CD14-positive monocyte (primary cell): ENCODE data around the gene FAM193A. TPM values are rescaled to one million over a fixed set of nuclear protein-coding genes. Genes with fewer than 3 reads are reported as not detected.
"Not testable (repeated sequence)": the region's sequence is repeated elsewhere in the genome, so short reads cannot be mapped to it uniquely, and the experiment has no call there.

Experiments
- DNase-seq, 3 donors: peaks; one replicate each; pipeline ENCODE4 v3.0.0-alpha.2; 2011 to 2022
- H2AFZ ChIP-seq: 2 replicates; pipeline ENCODE4 v1.6.0; 2012; ENCODE audit warnings: mild to moderate bottlenecking, low read depth, low read length, inconsistent platforms; ENCODE audit not compliant: insufficient read depth, poor library complexity, severe bottlenecking
- H3K27ac ChIP-seq, 2 donors: 1 replicate in 1 of 2; 2 replicates in 1 of 2; pipeline ENCODE4 v1.5.1; 2012 to 2013; ENCODE audit warnings: low read length in 2 of 2, control low read depth in 1 of 2, inconsistent platforms in 1 of 2, low read depth in 1 of 2, mild to moderate bottlenecking in 1 of 2
- H3K27me3 ChIP-seq, 2 donors: one replicate each; pipeline versions ENCODE4 v1.6.0 to v1.6.1; 2011 to 2013; ENCODE audit warnings: low read length in 2 of 2; ENCODE audit not compliant: control insufficient read depth in 2 of 2, insufficient read depth in 2 of 2
- H3K36me3 ChIP-seq, 2 donors: replicated peaks in 1 of 2; 1 replicate in 1 of 2; 2 replicates in 1 of 2; pipeline versions ENCODE4 v1.5.1 to v1.6.1; 2012 to 2013; ENCODE audit warnings: low read length in 2 of 2, control low read depth in 1 of 2, inconsistent platforms in 1 of 2, mild to moderate bottlenecking in 1 of 2; ENCODE audit not compliant: insufficient read depth in 2 of 2, control insufficient read depth in 1 of 2
- H3K4me1 ChIP-seq, 2 donors: 1 replicate in 1 of 2; 2 replicates in 1 of 2; pipeline versions ENCODE4 v1.5.1 to v1.6.1; 2012 to 2013; ENCODE audit warnings: low read length in 2 of 2, control low read depth in 1 of 2, inconsistent platforms in 1 of 2, mild to moderate bottlenecking in 1 of 2, moderate library complexity in 1 of 2; ENCODE audit not compliant: insufficient read depth in 2 of 2, control insufficient read depth in 1 of 2
- H3K4me2 ChIP-seq: replicated peaks from 2 replicates; pipeline ENCODE3; 2012; ENCODE audit warnings: low read length, moderate library complexity, mild to moderate bottlenecking; ENCODE audit not compliant: poor library complexity, severe bottlenecking; ENCODE audit errors: extremely low read depth
- H3K4me3 ChIP-seq, 3 experiments: fragments of 200-600 bp in 1 of 3; sonication (generic) in 1 of 3; replicated peaks in 1 of 3; 1 replicate in 2 of 3; 2 replicates in 1 of 3; pipeline ENCODE4 v1.5.1; 2011 to 2013; ENCODE audit warnings: low read length in 3 of 3, mild to moderate bottlenecking in 3 of 3, control low read depth in 2 of 3, low read depth in 2 of 3, inconsistent platforms in 1 of 3, moderate library complexity in 1 of 3
- H3K79me2 ChIP-seq: 2 replicates; pipeline ENCODE4 v1.6.0; 2012; ENCODE audit warnings: mild to moderate bottlenecking, control low read depth, inconsistent platforms, low read length, moderate library complexity; ENCODE audit not compliant: insufficient read depth
- H3K9ac ChIP-seq: 2 replicates; pipeline ENCODE4 v1.6.0; 2017; ENCODE audit warnings: low read length, mild to moderate bottlenecking; ENCODE audit not compliant: insufficient read depth, poor library complexity, severe bottlenecking
- H3K9me3 ChIP-seq, 2 donors: replicated peaks in 1 of 2; 1 replicate in 1 of 2; 2 replicates in 1 of 2; pipeline versions ENCODE4 v1.5.1 to v1.6.1; 2012 to 2013; ENCODE audit warnings: low read length in 2 of 2, control low read depth in 1 of 2; ENCODE audit not compliant: control insufficient read depth in 1 of 2, insufficient read depth in 1 of 2
- H4K20me1 ChIP-seq: 2 replicates; pipeline ENCODE4 v1.6.0; 2012; ENCODE audit warnings: mild to moderate bottlenecking, low read length, control low read depth, moderate library complexity; ENCODE audit not compliant: insufficient read depth
- H3K27ac Mint-ChIP-seq, 7 donors: one replicate each; pipeline ENCODE4 v1.8.0; 2020; ENCODE audit warnings: mild to moderate bottlenecking in 7 of 7, mixed read lengths in 7 of 7, moderate library complexity in 6 of 7, inconsistent platforms in 2 of 7
- H3K27me3 Mint-ChIP-seq, 3 donors: one replicate each; pipeline ENCODE4 v1.8.0; 2021 to 2022; ENCODE audit warnings: low read depth in 3 of 3, mild to moderate bottlenecking in 3 of 3, mixed read lengths in 3 of 3, moderate library complexity in 3 of 3, inconsistent platforms in 1 of 3
- H3K36me3 Mint-ChIP-seq, 2 donors: one replicate each; pipeline ENCODE4 v1.8.0; 2020; ENCODE audit warnings: mixed read lengths in 2 of 2, inconsistent platforms in 1 of 2, mild to moderate bottlenecking in 1 of 2
- H3K4me1 Mint-ChIP-seq: one replicate; pipeline ENCODE4 v1.8.0; 2020; ENCODE audit warnings: mild to moderate bottlenecking, mixed read lengths
- H3K4me3 Mint-ChIP-seq, 2 donors: one replicate each; pipeline ENCODE4 v1.8.0; 2020; ENCODE audit warnings: mild to moderate bottlenecking in 2 of 2, mixed read lengths in 2 of 2, moderate library complexity in 1 of 2
- H3K9me3 Mint-ChIP-seq, 7 donors: one replicate each; pipeline ENCODE4 v1.8.0; 2020 to 2022; ENCODE audit warnings: mixed read lengths in 7 of 7, mild to moderate bottlenecking in 6 of 7, moderate library complexity in 6 of 7, inconsistent platforms in 2 of 7
- WGBS: methylation state at CpG from one replicate; pipeline ENCODE4 v1.1.5; 2013; ENCODE audit warnings: missing lambda C conversion rate; ENCODE audit not compliant: insufficient coverage; 5-methylcytosine and 5-hydroxymethylcytosine counted together
- intact Hi-C, 2 donors: fragments of 100-400 bp; cut with micrococcal nuclease; formaldehyde crosslinking; loops; one replicate each; pipeline versions ENCODE4 v1.15.0 to v1.15.1; 2023
- polyA plus RNA-seq, 3 donors: library from polyadenylated mRNA; depleted of rRNA in 1 of 3; unstranded in 2 of 3; stranded (reverse) in 1 of 3; fragments of 300-500 nt in 2 of 3; fragments of >200 nt in 1 of 3; fragmentation: Illumina TruSeq in 2 of 3; gene quantifications; 1 replicate in 2 of 3; 2 replicates in 1 of 3; pipeline ENCODE4 v1.2.3, GENCODE V29; 2012 to 2021
- TF ChIP-seq, protein P1 (sequence below): fragments of 200-600 bp; IDR thresholded peaks from one replicate; pipeline ENCODE4 v1.8.0; 2022; ENCODE audit warnings: antibody characterized with exemption, mild to moderate bottlenecking

Gene FAM193A
- polyA plus RNA-seq, 3 donors, result 0.66 to 11.8 (median 0.82) TPM

DNA sequence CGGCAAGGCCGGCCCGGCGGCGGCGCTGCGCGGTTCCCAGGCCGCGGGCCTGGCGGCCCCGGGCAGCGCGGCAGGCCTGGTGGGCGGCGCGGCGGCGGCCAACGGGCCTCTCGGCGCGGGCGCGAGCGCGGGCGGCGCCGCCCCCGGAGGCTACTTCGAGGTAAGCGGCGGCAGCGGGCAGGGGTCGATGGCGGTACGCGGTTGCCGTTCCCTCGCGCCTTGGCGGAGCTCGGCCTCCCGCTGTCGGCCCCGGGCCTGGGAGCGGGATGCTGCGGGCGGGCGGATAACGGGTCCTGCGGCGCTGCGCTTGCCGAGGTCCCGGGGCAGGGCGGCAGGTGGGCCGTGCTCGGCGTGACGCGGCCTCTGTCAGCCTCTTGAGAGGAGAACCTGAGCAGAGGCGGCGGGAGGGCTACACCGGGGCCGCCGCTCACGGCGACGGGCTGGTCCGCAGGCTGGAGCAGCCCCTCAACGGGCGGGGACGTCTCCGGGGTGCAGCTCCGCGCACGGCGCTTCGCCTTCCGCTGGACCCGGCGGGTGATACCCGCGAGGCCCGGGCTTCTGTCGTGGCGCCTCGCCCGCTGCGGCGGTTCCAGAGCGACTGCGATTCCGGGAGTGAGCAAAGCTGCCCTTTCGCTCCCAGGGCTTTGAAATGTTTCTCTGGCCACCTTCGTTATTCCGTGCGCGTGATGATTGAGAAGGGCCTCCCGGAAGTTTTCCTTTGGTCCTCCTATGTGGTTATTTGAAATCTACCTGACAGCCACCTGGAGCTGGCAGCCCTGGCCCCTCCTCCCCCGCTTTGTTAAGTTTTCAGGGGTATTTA, 774 bp downstream of the FAM193A start:
- peaks cover 1 to 2% (median 1%) of the 10 kb centered on the region in 3 donors for H3K27me3 Mint-ChIP-seq
- TF ChIP-seq, protein P1, sequence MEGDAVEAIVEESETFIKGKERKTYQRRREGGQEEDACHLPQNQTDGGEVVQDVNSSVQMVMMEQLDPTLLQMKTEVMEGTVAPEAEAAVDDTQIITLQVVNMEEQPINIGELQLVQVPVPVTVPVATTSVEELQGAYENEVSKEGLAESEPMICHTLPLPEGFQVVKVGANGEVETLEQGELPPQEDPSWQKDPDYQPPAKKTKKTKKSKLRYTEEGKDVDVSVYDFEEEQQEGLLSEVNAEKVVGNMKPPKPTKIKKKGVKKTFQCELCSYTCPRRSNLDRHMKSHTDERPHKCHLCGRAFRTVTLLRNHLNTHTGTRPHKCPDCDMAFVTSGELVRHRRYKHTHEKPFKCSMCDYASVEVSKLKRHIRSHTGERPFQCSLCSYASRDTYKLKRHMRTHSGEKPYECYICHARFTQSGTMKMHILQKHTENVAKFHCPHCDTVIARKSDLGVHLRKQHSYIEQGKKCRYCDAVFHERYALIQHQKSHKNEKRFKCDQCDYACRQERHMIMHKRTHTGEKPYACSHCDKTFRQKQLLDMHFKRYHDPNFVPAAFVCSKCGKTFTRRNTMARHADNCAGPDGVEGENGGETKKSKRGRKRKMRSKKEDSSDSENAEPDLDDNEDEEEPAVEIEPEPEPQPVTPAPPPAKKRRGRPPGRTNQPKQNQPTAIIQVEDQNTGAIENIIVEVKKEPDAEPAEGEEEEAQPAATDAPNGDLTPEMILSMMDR, result no peak
- H4K20me1 ChIP-seq, result peaks cover 51% of the 10 kb centered on the region
- H3K4me3 Mint-ChIP-seq, result peak overlapping the region; percentile 85 to 87
- H3K9me3 ChIP-seq, result no peaks in the 10 kb centered on the region
- H3K4me1 Mint-ChIP-seq, result peaks cover 25% of the 10 kb centered on the region
- H3K27me3 ChIP-seq, result no peaks in the 10 kb centered on the region
- H3K79me2 ChIP-seq, result peaks cover 53% of the 10 kb centered on the region
- no peaks in the 10 kb centered on the region for H3K36me3 ChIP-seq
- H3K4me1 ChIP-seq, result peaks cover 19 to 23% of the 10 kb centered on the region in 2 donors
- under 1% methylated on average over 97 of the region's 103 CpGs for WGBS
- peaks cover 2 to 7% of the 10 kb centered on the region in 2 donors for H3K36me3 Mint-ChIP-seq
- peak; percentile 10 to 33 (median 17) for DNase-seq
- H3K27ac ChIP-seq, result peak overlapping the region; percentile 46 to 77
- peak overlapping the region; percentile 57 to 83 (median 83) for H3K4me3 ChIP-seq
- H3K9ac ChIP-seq, result peak overlapping the region; percentile 80
- H3K4me2 ChIP-seq, result peak overlapping the region; percentile 95
- peak overlapping the region; percentile 81 for H2AFZ ChIP-seq
- H3K9me3 Mint-ChIP-seq, result no peaks in the 10 kb centered on the region
- peak overlapping the region; percentile 63 to 87 (median 81) for H3K27ac Mint-ChIP-seq
- intact Hi-C loops, result loop anchor here (2.0 to 5.0 kb wide), 5 partner anchors 50 to 425 kb away; partner anchors contain the start of genes HAUS3 (in 2 of the 2), POLN (in 2 of the 2), RNF4 (in 2 of the 2) and CFAP99 (in 1 of the 2)

DNA sequence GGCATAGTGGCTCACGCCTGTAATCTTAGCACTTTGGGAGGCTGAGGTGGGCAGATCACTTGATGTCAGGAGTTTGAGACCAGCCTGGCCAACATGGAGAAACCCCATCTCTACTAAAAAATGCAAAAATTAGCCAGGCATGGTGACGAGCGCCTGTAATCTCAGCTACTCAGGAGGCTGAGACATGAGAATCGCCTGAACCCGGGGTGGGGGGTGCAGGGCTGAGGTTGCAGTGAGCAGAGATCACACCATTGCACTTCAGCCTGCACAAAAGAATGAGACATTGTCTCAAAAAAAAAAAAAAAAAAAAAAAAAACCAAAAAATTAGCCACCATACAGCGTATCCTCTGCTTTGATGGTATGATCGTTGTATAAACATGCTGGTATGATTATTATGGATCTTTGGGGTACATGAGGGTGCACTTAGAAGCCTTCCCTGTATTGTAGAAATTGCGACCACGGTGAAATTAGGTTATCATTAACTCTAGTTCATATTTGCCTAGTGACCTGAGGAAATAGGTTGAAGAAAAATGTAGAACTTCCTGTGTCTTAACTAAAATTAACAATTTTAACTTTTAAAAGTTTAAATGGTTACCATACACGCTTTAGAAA, 7.2 kb downstream of the FAM193A start:
- H3K9ac ChIP-seq, DNase-seq, H3K4me3 Mint-ChIP-seq, H3K27me3 ChIP-seq, H3K4me2 ChIP-seq, H3K36me3 ChIP-seq, H3K27me3 Mint-ChIP-seq, H3K4me3 ChIP-seq, H3K27ac ChIP-seq, H2AFZ ChIP-seq, intact Hi-C loops, H3K9me3 Mint-ChIP-seq, H3K9me3 ChIP-seq, H3K4me1 ChIP-seq: not testable (repeated sequence)
- peaks cover 100% of the 10 kb centered on the region for H4K20me1 ChIP-seq
- Mint-ChIP-seq H3K36me3 (peaks cover 5 to 15% of the 10 kb centered on the region in 2 donors), H3K27ac (peak overlapping the region in 1 of 7 donors; percentile 37), H3K4me1 (peaks cover 16% of the 10 kb centered on the region)
- 100% methylated on average over 1 of the region's 10 CpGs for WGBS
- H3K79me2 ChIP-seq, result peaks cover 100% of the 10 kb centered on the region
